Measurements from ENCODE around the gene PFDN6. TPM values are rescaled to one million over a fixed set of nuclear protein-coding genes. Genes with fewer than 3 reads are reported as not detected.

PFDN6 gene
- total RNA-seq, 2 experiments from 2014 or later = 9.7 to 11.7 TPM

DNA sequence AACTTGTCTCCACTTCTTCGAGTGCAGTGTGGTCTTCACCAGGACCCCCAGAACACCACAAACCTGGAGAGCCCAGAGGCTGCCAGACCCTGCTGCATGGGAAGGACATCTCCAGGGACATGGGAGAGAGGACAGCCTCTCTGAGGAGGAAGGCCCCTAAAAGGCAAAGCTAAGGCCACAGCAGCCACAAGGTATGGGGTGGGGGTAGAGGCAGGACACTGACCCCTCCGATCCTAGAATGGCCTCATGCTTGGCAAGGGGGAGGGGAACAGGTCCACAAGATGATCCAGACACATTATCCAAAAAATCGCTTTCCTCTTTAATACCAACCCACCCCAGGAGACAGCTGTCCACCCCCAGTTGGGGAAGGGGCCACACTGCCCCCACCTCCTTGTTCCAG, 10.6 kb upstream of the PFDN6 start:
- H3K27me3 ChIP-seq (ENCODE audit: control insufficient read depth in 1 of 2, insufficient read depth in 2 of 2, low read length in 2 of 2) = no peaks in the 10 kb centered on the region
- no peak for DNase-seq
- ChIA-PET POLR2A (interaction anchor here (0.6 to 4.4 kb wide), 5 partner anchors 9 to 66 kb away, joined by 3 to 76 read pairs (median 38); partner anchors contain the start of genes PFDN6, RGL2 and WDR46), CTCF (interaction anchor here (2.8 kb wide), 1 partner anchor 20 kb away, joined by 22 read pairs; the partner anchor contains the start of gene RGL2)
- no peaks in the 10 kb centered on the region for H3K9me3 ChIP-seq (ENCODE audit: control insufficient read depth in 1 of 2, insufficient read depth in 1 of 2, low read length in 2 of 2)
- Mint-ChIP-seq H3K4me3 (peak overlapping the region; percentile 93), H3K36me3 (ENCODE audit: low read depth) (peaks cover 80% of the 10 kb centered on the region), H3K4me1 (ENCODE audit: low read depth) (peaks cover 49% of the 10 kb centered on the region), H3K27ac (peak overlapping the region; percentile 97), H3K9me3 (no peaks in the 10 kb centered on the region), H3K27me3 (no peaks in the 10 kb centered on the region)
- no peak overlapping the region for H3K4me3 ChIP-seq (ENCODE audit: low read length)
- intact Hi-C loops (cut with DNase I, micrococcal nuclease) = loop anchor here in 1 of 2 experiments (5.0 to 10.0 kb wide), 4 partner anchors 33 to 506 kb away; partner anchors contain the start of genes LEMD2 and TAPBP
- H3K4me1 ChIP-seq (ENCODE audit: insufficient read depth, low read length) = peaks cover 68% of the 10 kb centered on the region
- peaks cover 73% of the 10 kb centered on the region for H3K36me3 ChIP-seq (ENCODE audit: insufficient read depth, low read length)
- TF ChIP-seq, protein P1, sequence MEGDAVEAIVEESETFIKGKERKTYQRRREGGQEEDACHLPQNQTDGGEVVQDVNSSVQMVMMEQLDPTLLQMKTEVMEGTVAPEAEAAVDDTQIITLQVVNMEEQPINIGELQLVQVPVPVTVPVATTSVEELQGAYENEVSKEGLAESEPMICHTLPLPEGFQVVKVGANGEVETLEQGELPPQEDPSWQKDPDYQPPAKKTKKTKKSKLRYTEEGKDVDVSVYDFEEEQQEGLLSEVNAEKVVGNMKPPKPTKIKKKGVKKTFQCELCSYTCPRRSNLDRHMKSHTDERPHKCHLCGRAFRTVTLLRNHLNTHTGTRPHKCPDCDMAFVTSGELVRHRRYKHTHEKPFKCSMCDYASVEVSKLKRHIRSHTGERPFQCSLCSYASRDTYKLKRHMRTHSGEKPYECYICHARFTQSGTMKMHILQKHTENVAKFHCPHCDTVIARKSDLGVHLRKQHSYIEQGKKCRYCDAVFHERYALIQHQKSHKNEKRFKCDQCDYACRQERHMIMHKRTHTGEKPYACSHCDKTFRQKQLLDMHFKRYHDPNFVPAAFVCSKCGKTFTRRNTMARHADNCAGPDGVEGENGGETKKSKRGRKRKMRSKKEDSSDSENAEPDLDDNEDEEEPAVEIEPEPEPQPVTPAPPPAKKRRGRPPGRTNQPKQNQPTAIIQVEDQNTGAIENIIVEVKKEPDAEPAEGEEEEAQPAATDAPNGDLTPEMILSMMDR (IDR thresholded peaks at IDR 0.05) = no peak
- H3K27ac ChIP-seq (ENCODE audit: low read depth in 1 of 2, low read length in 2 of 2) = peak overlapping the region in 1 of 2 donors; percentile 29
- no peak for ATAC-seq (ENCODE audit: poor library complexity)

GRCh38 chr6:33279257-33279695, 10.1 kb upstream of the PFDN6 start:
- Histone ChIP-seq H3K27ac (ENCODE audit: low read depth in 1 of 2, low read length in 2 of 2) (peak overlapping the region in 1 of 2 donors; percentile 29), H3K36me3 (ENCODE audit: insufficient read depth, low read length) (peaks cover 72% of the 10 kb centered on the region), H3K27me3 (ENCODE audit: control insufficient read depth in 1 of 2, insufficient read depth in 2 of 2, low read length in 2 of 2) (no peaks in the 10 kb centered on the region), H3K4me3 (ENCODE audit: low read length) (no peak overlapping the region), H3K4me1 (ENCODE audit: insufficient read depth, low read length) (peaks cover 64% of the 10 kb centered on the region), H3K9me3 (ENCODE audit: control insufficient read depth in 1 of 2, insufficient read depth in 1 of 2, low read length in 2 of 2) (no peaks in the 10 kb centered on the region)
- Mint-ChIP-seq H3K9me3 (no peaks in the 10 kb centered on the region), H3K4me3 (peak overlapping the region; percentile 93), H3K27ac (no peak overlapping the region), H3K36me3 (ENCODE audit: low read depth) (peaks cover 79% of the 10 kb centered on the region), H3K27me3 (no peaks in the 10 kb centered on the region), H3K4me1 (ENCODE audit: low read depth) (peaks cover 46% of the 10 kb centered on the region)
- TF ChIP-seq, protein P1 (IDR thresholded peaks at IDR 0.05) = no peak
- intact Hi-C loops (cut with DNase I, micrococcal nuclease) = loop anchor here in 1 of 2 experiments (5.0 to 10.0 kb wide), 4 partner anchors 33 to 506 kb away; partner anchors contain the start of genes LEMD2 and TAPBP
- DNase-seq (peak in 1 of 14 experiments; percentile 27), ATAC-seq (ENCODE audit: poor library complexity) (no peak)
- POLR2A ChIA-PET = interaction anchor here (0.9 to 4.4 kb wide), 4 partner anchors 9 to 65 kb away, joined by 3 to 76 read pairs (median 57); partner anchors contain the start of genes PFDN6, RGL2 and WDR46
- CTCF ChIA-PET = no interaction called here

- intact Hi-C loops (cut with DNase I, micrococcal nuclease) = loop anchor here in 1 of 2 experiments (5.0 to 10.0 kb wide), 4 partner anchors 32 to 505 kb away; partner anchors contain the start of genes LEMD2 and TAPBP
- Mint-ChIP-seq H3K27ac (peak overlapping the region; percentile 58), H3K9me3 (no peaks in the 10 kb centered on the region), H3K36me3 (ENCODE audit: low read depth) (peaks cover 77% of the 10 kb centered on the region), H3K4me3 (peak overlapping the region; percentile 25), H3K4me1 (ENCODE audit: low read depth) (peaks cover 38% of the 10 kb centered on the region), H3K27me3 (no peaks in the 10 kb centered on the region)
- ATAC-seq (ENCODE audit: poor library complexity) (no peak), DNase-seq (peak in 4 of 14 experiments; percentile 11 to 71 (median 37))
- no peaks in the 10 kb centered on the region for H3K27me3 ChIP-seq (ENCODE audit: control insufficient read depth in 1 of 2, insufficient read depth in 2 of 2, low read length in 2 of 2)
- H3K4me1 ChIP-seq (ENCODE audit: insufficient read depth, low read length) = peaks cover 56% of the 10 kb centered on the region
- ChIA-PET POLR2A (interaction anchor here (0.6 to 1.6 kb wide), 3 partner anchors 8 to 64 kb away, joined by 3 to 7 read pairs (median 3); partner anchors contain the start of genes RPS18 and VPS52), CTCF (interaction anchor here (0.9 kb wide), 1 partner anchor 33 kb away, joined by 3 read pairs; no protein-coding TSS in a partner anchor)
- H3K27ac ChIP-seq (ENCODE audit: low read depth in 1 of 2, low read length in 2 of 2) = peak overlapping the region in 1 of 2 donors; percentile 9
- H3K4me3 ChIP-seq (ENCODE audit: low read length) = no peak overlapping the region
- peaks cover 72% of the 10 kb centered on the region for H3K36me3 ChIP-seq (ENCODE audit: insufficient read depth, low read length)
- TF ChIP-seq, protein P1 (IDR thresholded peaks at IDR 0.05) = no peak
- H3K9me3 ChIP-seq (ENCODE audit: control insufficient read depth in 1 of 2, insufficient read depth in 1 of 2, low read length in 2 of 2) = no peaks in the 10 kb centered on the region
These were observed 9.4 kb upstream of the PFDN6 start for GRCh38 chr6:33279971-33280511.

Measured in CD4-positive, alpha-beta T cell (primary cell).